GM12874 (cell line): ENCODE data around the gene EQTN.

ENCODE experiments used
- CTCF ChIP-seq: IDR thresholded peaks from 2 replicates; pipeline ENCODE4 v1.5.1; 2011; ENCODE audit warnings: low read depth, mild to moderate bottlenecking, control low read depth, low read length, moderate library complexity; ENCODE audit not compliant: insufficient read depth

The EQTN gene

GRCh38 chr9:27278374-27278773 is 18.6 kb downstream of the EQTN start:
- TF ChIP-seq CTCF = no peak

- TF ChIP-seq CTCF = peak; percentile 51
Observed at GRCh38 chr9:27276193-27277030, 20.5 kb downstream of the EQTN start.

- no peak for TF ChIP-seq CTCF
Observed at GRCh38 chr9:27273186-27273585, 23.8 kb downstream of the EQTN start.

GRCh38 chr9:27272103-27272502 is 24.8 kb downstream of the EQTN start:
- TF ChIP-seq CTCF = no peak

- no peak for TF ChIP-seq CTCF
Observed at GRCh38 chr9:27261517-27262211, 35.3 kb downstream of the EQTN start.

- no peak for TF ChIP-seq CTCF
Observed at GRCh38 chr9:27260789-27261516, 36.0 kb downstream of the EQTN start.

- no peak for TF ChIP-seq CTCF
Observed at GRCh38 chr9:27258662-27259061, 38.3 kb downstream of the EQTN start.
